Stimulated activated naive B cell treated with anti-CD40 and anti-IgM and Interleukin-4, amounts not matched to agents 10 μg/mL and 1 μg/mL and 100 μg/mL, for 72 hours (primary cell): ENCODE measurements around the gene GCSAML.
A peak's percentile ranks its signal among the peaks of the same experiment; 100 is the strongest.
"Not testable (repeated sequence)": the region's sequence is repeated elsewhere in the genome, so short reads cannot be mapped to it uniquely, and the experiment has no call there.

ENCODE experiments used
- ATAC-seq, 2 donors: fragments of 150-1000 bp; cut with Tn5 transposase; replicated peaks; 2 replicates each; pipeline ENCODE4 v1.10.0; 2021; ENCODE audit warnings: moderate library complexity in 1 of 2
- DNase-seq: peaks from one replicate; pipeline ENCODE4 v3.0.0; 2021
- H3K27ac Mint-ChIP-seq: one replicate; pipeline ENCODE4 v1.8.0; 2022; ENCODE audit warnings: mild to moderate bottlenecking, mixed read lengths
- H3K27me3 Mint-ChIP-seq, 2 donors: one replicate each; pipeline ENCODE4 v1.8.0; 2022; ENCODE audit warnings: mixed read lengths in 2 of 2
- H3K36me3 Mint-ChIP-seq, 2 donors: one replicate each; pipeline ENCODE4 v1.8.0; 2022; ENCODE audit warnings: mixed read lengths in 2 of 2, mild to moderate bottlenecking in 1 of 2
- H3K4me1 Mint-ChIP-seq, 2 donors: one replicate each; pipeline ENCODE4 v1.8.0; 2022; ENCODE audit warnings: mixed read lengths in 2 of 2, mild to moderate bottlenecking in 1 of 2
- H3K4me3 Mint-ChIP-seq, 2 donors: one replicate each; pipeline ENCODE4 v1.8.0; 2022; ENCODE audit warnings: mild to moderate bottlenecking in 2 of 2, mixed read lengths in 2 of 2, moderate library complexity in 1 of 2
- H3K9me3 Mint-ChIP-seq, 2 donors: one replicate each; pipeline ENCODE4 v1.8.0; 2022; ENCODE audit warnings: mixed read lengths in 2 of 2, mild to moderate bottlenecking in 1 of 2

Gene GCSAML

DNA sequence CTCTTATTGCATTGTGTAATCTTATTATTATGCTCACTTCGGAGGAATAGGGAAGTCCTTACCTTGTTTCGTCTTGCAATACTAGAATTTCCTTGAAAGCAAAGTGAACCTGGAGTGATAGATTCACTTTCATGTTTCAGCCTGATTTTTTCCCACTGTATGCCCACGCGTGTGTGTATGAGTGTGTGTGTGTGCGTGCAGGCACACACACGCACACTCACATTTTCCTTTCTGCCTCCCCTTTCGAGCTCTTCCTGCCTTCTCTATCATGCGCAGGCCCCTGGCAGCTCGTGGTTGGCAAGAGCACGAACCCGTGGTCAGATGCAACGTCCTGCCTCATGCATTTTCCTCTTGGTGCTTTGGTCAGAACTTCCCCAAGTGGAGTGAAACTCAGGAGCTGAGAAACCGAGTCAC is at the start of gene GCSAML:
Gene GCSAML (plus strand): TSS at position 366 of the 414 bp plus-strand sequence. CDS start 58 bp downstream, outside the sequence.
- H3K4me1 Mint-ChIP-seq: peaks cover 5 to 11% of the 10 kb centered on the region in 2 donors
- H3K9me3 Mint-ChIP-seq: no peaks in the 10 kb centered on the region
- peaks cover 19 to 20% of the 10 kb centered on the region in 2 donors for H3K27me3 Mint-ChIP-seq
- ATAC-seq (peak; percentile 25 to 46), DNase-seq (no peak)
- no peak within 1 kb of the TSS for H3K27ac Mint-ChIP-seq
- no peaks in the 10 kb centered on the region for H3K36me3 Mint-ChIP-seq
- peak within 1 kb of the TSS; percentile 11 to 33 for H3K4me3 Mint-ChIP-seq

DNA sequence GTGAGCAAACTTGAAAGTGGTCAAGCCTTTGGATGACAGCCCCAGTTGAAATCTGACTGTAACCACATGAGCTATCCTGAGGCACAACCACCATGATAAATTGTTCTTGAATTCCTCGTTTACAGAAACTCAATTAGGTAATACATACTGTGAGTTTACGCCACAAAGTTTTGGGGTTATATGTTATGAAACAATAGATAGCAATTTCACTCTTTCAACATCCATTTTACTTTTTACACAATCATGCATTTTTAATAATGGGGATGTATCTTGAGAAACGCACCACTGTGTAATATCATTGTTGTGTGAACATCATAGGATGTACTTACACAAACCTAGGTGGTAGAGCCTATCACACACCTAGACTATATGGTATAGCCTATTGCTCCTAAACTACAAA is 48.1 kb upstream of the GCSAML start:
- no peaks in the 10 kb centered on the region for H3K36me3 Mint-ChIP-seq
- ATAC-seq (no peak), DNase-seq (no peak)
- no peak overlapping the region for H3K4me3 Mint-ChIP-seq
- H3K4me1 Mint-ChIP-seq: no peaks in the 10 kb centered on the region
- no peaks in the 10 kb centered on the region for H3K9me3 Mint-ChIP-seq
- H3K27me3 Mint-ChIP-seq: peaks cover 0 to 2% of the 10 kb centered on the region in 2 donors
- no peak overlapping the region for H3K27ac Mint-ChIP-seq

- ATAC-seq: no peak
- no peaks in the 10 kb centered on the region for H3K36me3 Mint-ChIP-seq
- H3K27me3 Mint-ChIP-seq: peaks cover 1 to 12% of the 10 kb centered on the region in 2 donors
- no peak overlapping the region for H3K27ac Mint-ChIP-seq
- peaks cover 0 to 1% of the 10 kb centered on the region in 2 donors for H3K9me3 Mint-ChIP-seq
- no peaks in the 10 kb centered on the region for H3K4me1 Mint-ChIP-seq
- DNase-seq: no peak
- no peak overlapping the region for H3K4me3 Mint-ChIP-seq
Observed at GRCh38 chr1:247506831-247507230, 42.1 kb upstream of the GCSAML start.

DNA sequence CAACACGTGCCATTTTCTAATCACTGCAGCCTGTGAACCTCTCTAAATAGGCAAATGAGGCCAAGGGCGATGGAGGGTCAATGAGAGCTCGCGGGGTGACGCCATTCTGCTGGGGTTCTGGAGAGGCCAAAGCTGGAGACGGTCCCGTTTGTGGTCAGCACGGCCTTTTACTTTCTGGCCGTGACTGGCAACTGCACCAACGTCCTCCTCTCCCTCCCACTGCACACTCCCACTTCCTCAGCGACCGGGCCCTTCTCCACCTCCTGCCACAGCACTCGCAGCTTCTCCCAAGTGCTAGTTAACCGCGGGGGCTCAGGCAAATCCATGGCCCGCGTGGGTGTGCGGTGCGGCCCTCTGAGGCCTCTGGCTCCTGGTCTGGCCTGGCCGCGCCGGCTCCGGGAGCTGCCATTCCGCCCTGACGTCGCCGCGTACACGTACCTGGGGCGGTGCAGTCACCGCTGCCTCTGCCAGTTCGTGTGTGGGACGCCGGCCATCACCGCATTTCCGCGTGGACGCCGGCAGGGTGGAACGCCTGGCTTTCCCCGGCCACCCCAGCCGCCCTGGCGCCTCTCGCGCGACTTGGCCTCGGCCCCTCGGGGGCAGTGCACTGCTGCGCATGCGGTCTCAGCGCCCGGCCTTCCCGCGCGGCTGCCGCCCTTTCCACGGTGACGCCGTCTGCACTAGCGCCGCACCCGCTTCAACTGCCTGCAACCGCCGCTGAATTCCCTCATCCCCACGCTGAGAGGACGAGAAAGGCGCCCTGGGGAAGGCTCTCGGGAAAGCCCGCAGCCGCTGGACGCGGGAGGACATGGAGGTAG is 30.9 kb upstream of the GCSAML start:
- H3K9me3 Mint-ChIP-seq: peaks cover 3 to 10% of the 10 kb centered on the region in 2 donors
- no peaks in the 10 kb centered on the region for H3K4me1 Mint-ChIP-seq
- DNase-seq (peak; percentile 35), ATAC-seq (peak; percentile 57 to 83)
- peaks cover 6 to 31% of the 10 kb centered on the region in 2 donors for H3K27me3 Mint-ChIP-seq
- H3K27ac Mint-ChIP-seq: peak overlapping the region; percentile 25
- peaks cover 4 to 9% of the 10 kb centered on the region in 2 donors for H3K36me3 Mint-ChIP-seq
- peak overlapping the region; percentile 13 to 81 for H3K4me3 Mint-ChIP-seq

DNA sequence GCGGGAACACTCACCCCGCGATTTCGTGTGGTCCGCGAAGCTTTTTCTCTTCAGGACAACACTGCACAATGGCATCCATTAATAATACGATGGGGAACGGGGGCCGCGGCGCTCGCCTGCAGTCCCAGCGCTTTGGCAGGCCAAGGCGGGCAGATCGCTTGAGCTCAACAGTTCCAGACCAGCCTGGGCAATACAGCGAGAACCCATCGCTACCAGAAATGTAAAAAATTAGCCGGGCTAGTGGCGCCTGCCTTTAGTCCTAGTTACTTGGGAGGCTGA is 30.4 kb upstream of the GCSAML start:
- peaks cover 3 to 10% of the 10 kb centered on the region in 2 donors for H3K9me3 Mint-ChIP-seq
- no peak for ATAC-seq

DNA sequence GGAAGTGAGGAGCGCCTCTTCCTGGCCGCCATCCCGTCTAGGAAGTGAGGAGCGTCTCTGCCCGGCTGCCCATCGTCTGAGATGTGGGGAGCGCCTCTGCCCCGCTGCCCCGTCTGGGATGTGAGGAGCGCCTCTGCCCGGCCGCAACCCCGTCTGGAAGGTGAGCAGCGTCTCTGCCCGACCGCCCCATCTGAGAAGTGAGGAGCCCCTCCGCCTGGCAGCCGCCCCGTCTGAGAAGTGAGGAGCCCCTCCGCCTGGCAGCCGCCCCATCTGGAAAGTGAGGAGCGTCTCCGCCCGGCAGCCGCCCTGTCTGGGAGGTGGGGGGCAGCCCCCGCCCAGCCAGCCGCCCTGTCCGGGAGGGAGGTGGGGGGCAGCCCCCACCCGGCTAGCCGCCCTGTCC is 27.0 kb upstream of the GCSAML start:
- not testable (repeated sequence) for H3K36me3 Mint-ChIP-seq, H3K4me1 Mint-ChIP-seq, ATAC-seq, H3K9me3 Mint-ChIP-seq, H3K4me3 Mint-ChIP-seq, H3K27ac Mint-ChIP-seq, DNase-seq
- H3K27me3 Mint-ChIP-seq: peaks cover 15 to 22% of the 10 kb centered on the region in 2 donors

More for the DNA sequence above, 30.4 kb upstream of the GCSAML start:
- peaks cover 6 to 30% of the 10 kb centered on the region in 2 donors for H3K27me3 Mint-ChIP-seq
- peak overlapping the region in 1 of 2 donors; percentile 81 for H3K4me3 Mint-ChIP-seq
- no peak overlapping the region for H3K27ac Mint-ChIP-seq
- H3K4me1 Mint-ChIP-seq: no peaks in the 10 kb centered on the region
- peaks cover 4 to 9% of the 10 kb centered on the region in 2 donors for H3K36me3 Mint-ChIP-seq
- DNase-seq: no peak

- Mint-ChIP-seq H3K4me3 (no peak overlapping the region), H3K27me3 (peaks cover 14 to 25% of the 10 kb centered on the region in 2 donors), H3K27ac (no peak overlapping the region), H3K36me3 (no peaks in the 10 kb centered on the region), H3K9me3 (peaks cover 0 to 3% of the 10 kb centered on the region in 2 donors), H3K4me1 (no peaks in the 10 kb centered on the region)
- no peak for ATAC-seq
- no peak for DNase-seq
Observed at GRCh38 chr1:247528812-247529474, 20.0 kb upstream of the GCSAML start.

- no peak for DNase-seq
- no peaks in the 10 kb centered on the region for H3K4me1 Mint-ChIP-seq
- peaks cover 9 to 21% of the 10 kb centered on the region in 2 donors for H3K27me3 Mint-ChIP-seq
- no peaks in the 10 kb centered on the region for H3K36me3 Mint-ChIP-seq
- peaks cover 0 to 3% of the 10 kb centered on the region in 2 donors for H3K9me3 Mint-ChIP-seq
- peak; percentile 29 to 36 for ATAC-seq
- no peak overlapping the region for H3K4me3 Mint-ChIP-seq
- no peak overlapping the region for H3K27ac Mint-ChIP-seq
Observed at GRCh38 chr1:247529771-247530355, 19.1 kb upstream of the GCSAML start.

DNA sequence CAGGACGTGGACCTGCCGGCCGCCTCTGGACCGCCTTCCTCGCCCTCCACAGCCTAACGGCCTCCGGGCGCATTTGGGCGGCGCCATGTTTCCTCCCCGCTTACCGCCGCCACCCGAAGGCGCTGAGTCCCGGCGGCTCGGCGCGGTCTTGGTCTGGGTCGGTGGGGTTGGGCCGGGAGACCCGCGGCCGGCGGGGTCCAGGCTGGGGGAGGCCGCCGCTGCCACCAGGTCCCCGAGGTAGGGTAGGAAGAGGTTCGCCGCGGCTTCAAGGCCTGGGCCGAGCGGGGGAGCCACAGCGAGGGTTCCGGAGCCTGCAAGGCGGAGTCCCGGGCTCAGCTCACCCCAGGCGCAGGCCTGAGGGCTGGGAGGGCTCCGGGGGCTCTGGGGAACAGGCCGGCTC is 18.1 kb upstream of the GCSAML start:
- ATAC-seq (peak in 1 of 2 donors; percentile 52), DNase-seq (no peak)
- no peak overlapping the region for H3K27ac Mint-ChIP-seq
- H3K27me3 Mint-ChIP-seq: peaks cover 9 to 17% of the 10 kb centered on the region in 2 donors
- H3K9me3 Mint-ChIP-seq: peaks cover 0 to 3% of the 10 kb centered on the region in 2 donors
- no peaks in the 10 kb centered on the region for H3K36me3 Mint-ChIP-seq
- H3K4me3 Mint-ChIP-seq: peak overlapping the region in 1 of 2 donors; percentile 69
- H3K4me1 Mint-ChIP-seq: no peaks in the 10 kb centered on the region

GRCh38 chr1:247531937-247532336 is 17.0 kb upstream of the GCSAML start:
- Mint-ChIP-seq H3K4me3 (no peak overlapping the region), H3K36me3 (no peaks in the 10 kb centered on the region), H3K27me3 (peaks cover 9 to 11% of the 10 kb centered on the region in 2 donors), H3K9me3 (peaks cover 0 to 3% of the 10 kb centered on the region in 2 donors), H3K4me1 (no peaks in the 10 kb centered on the region), H3K27ac (no peak overlapping the region)
- DNase-seq (no peak), ATAC-seq (no peak)

- Mint-ChIP-seq H3K27me3 (peaks cover 3 to 13% of the 10 kb centered on the region in 2 donors), H3K27ac (no peak overlapping the region), H3K36me3 (no peaks in the 10 kb centered on the region), H3K4me1 (peaks cover 7 to 9% of the 10 kb centered on the region in 2 donors), H3K4me3 (no peak overlapping the region), H3K9me3 (peaks cover 0 to 3% of the 10 kb centered on the region in 2 donors)
- no peak for ATAC-seq
- no peak for DNase-seq
Observed at GRCh38 chr1:247535402-247535801, 13.5 kb upstream of the GCSAML start.

DNA sequence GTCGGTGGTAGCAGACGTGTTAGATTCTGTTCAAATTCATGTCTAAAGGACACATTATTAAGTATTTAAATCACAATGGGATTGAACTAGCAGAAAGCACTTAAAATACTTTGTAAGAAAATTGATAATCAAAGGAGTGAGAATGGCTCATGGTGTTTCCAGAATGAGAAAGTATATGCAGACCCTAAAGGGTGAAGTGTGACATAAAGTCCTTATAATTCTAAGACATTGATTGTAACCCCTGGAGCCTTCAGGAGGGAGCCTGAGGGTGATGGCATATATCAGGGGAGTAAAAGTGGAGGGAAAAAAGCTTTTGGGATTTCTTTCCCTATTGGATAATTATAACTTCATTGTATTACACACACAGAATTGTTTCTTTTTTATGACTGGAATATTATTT is 12.6 kb upstream of the GCSAML start, which contains the start of gene OR2C3:
Gene OR2C3 (minus strand): TSS at position 101 of the 400 bp plus-strand sequence. CDS start 3,929 bp downstream, outside the sequence.
- ATAC-seq (no peak), DNase-seq (no peak)
- Mint-ChIP-seq H3K27me3 (peaks cover 5 to 13% of the 10 kb centered on the region in 2 donors), H3K4me3 (no peak within 1 kb of the TSS), H3K36me3 (no peaks in the 10 kb centered on the region), H3K9me3 (peaks cover 0 to 3% of the 10 kb centered on the region in 2 donors), H3K27ac (no peak within 1 kb of the TSS), H3K4me1 (peaks cover 8 to 12% of the 10 kb centered on the region in 2 donors)

DNA sequence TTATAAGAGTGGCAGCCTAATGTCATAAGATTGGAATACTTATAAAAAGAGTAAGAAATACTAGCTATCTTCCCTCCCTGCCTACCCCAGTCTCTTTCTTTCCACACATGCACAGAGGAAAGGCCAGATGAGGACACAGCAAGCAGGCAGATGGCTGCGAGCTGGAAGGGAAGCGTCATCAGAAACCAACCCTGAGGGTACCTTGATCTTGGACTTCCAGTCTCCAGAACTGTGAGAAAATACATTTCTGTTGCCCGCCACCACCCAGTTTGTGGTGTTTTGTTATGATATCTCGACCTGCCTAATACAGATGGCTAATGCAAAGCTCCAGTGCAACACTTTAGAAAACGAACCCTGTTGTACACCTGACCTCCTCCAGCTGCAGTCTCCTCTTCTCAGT is 10.4 kb upstream of the GCSAML start:
- Mint-ChIP-seq H3K9me3 (no peaks in the 10 kb centered on the region), H3K27ac (no peak overlapping the region), H3K36me3 (no peaks in the 10 kb centered on the region), H3K27me3 (peaks cover 5 to 9% of the 10 kb centered on the region in 2 donors), H3K4me3 (no peak overlapping the region), H3K4me1 (peaks cover 8 to 12% of the 10 kb centered on the region in 2 donors)
- ATAC-seq (no peak), DNase-seq (no peak)

- no peak overlapping the region for H3K27ac Mint-ChIP-seq
- H3K4me3 Mint-ChIP-seq: no peak overlapping the region
- no peaks in the 10 kb centered on the region for H3K9me3 Mint-ChIP-seq
- no peak for ATAC-seq
- H3K36me3 Mint-ChIP-seq: no peaks in the 10 kb centered on the region
- H3K4me1 Mint-ChIP-seq: peaks cover 8 to 12% of the 10 kb centered on the region in 2 donors
- no peak for DNase-seq
- peaks cover 5 to 9% of the 10 kb centered on the region in 2 donors for H3K27me3 Mint-ChIP-seq
Observed at GRCh38 chr1:247539215-247539614, 9.7 kb upstream of the GCSAML start.
